GM18526 (cell line): ENCODE results near the gene PLXNA1.

ENCODE experiments used
- POLR2A ChIP-seq: IDR thresholded peaks from 3 replicates; pipeline ENCODE4 v1.6.1; 2011; ENCODE audit not compliant: insufficient read length; ENCODE audit errors: extremely low read depth

PLXNA1 gene

DNA sequence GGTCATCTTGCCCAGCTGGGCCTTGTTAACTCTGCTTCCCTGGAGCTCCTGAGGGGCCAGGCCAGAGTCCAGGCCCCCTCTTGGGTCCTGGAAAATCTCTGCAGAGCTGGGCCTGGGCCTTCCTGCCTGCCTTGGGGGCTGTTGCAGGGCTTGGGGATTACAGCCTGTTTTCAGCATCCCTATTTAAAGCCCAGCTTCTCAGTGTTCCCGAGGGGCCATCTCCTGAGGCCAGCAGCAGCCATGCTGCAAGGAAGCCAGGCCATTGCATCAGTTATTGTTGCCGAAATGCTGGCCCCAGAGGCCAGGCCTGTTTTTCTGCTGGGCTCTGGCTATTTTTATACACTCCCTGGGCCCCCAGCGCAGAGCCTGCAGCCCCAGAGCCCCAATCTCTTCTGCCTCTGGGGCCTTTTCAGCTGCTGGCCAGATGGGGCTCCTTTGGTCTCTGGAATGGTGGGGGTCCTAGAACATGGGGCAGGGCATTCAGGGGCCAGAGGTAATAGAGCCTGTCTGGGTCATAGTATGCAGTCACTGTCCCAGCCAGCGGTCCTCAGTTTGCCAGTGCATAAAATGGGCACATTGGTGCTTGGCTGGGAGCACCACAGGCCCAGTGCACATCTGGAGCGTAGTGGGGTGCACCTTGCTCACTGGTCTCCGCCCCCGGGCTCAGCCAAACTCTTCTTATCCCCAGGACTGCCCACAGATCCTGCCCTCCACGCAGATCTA, 28.5 kb downstream of the PLXNA1 start:
- TF ChIP-seq POLR2A, result no peak

DNA sequence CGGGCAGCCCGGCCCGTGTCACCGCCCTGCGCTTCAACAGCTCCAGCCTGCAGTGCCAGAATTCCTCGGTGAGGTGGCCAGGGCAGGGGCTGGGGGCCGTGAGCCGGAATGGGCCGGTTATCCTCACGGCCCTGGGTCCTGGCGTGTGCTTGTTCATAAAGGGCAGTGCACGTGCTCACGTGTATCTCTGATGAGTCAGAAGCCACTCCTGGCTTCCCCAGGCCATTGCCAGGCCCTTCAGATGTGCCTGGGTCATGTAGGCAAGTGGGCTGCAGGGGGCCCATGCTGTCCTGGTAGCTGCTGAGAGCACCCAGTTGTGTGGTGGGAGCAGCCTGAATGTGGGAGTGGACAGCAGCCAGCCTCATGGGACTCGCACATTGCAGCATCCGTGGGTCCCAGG, 29.2 kb downstream of the PLXNA1 start:
- TF ChIP-seq POLR2A, result no peak

DNA sequence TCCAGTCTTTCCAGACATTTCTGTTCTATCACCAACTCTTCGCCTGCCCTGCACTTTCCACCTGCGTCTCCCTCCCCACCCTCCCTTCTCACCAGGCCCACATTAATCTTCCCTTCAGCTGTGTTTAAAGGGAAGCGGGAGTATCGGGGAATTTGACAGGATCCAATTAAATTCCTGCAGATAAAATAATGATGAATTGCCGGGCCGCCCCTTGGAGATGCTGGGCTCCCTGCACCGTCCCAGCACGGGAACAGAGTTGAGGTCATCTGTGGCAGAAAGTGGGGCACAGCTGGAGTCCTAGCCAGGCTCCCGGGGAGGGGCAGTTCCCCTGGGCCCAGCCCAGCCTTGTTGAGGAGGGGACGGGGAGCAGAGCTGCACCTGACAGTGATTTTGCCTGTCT, 30.3 kb downstream of the PLXNA1 start:
- TF ChIP-seq POLR2A, result no peak

DNA sequence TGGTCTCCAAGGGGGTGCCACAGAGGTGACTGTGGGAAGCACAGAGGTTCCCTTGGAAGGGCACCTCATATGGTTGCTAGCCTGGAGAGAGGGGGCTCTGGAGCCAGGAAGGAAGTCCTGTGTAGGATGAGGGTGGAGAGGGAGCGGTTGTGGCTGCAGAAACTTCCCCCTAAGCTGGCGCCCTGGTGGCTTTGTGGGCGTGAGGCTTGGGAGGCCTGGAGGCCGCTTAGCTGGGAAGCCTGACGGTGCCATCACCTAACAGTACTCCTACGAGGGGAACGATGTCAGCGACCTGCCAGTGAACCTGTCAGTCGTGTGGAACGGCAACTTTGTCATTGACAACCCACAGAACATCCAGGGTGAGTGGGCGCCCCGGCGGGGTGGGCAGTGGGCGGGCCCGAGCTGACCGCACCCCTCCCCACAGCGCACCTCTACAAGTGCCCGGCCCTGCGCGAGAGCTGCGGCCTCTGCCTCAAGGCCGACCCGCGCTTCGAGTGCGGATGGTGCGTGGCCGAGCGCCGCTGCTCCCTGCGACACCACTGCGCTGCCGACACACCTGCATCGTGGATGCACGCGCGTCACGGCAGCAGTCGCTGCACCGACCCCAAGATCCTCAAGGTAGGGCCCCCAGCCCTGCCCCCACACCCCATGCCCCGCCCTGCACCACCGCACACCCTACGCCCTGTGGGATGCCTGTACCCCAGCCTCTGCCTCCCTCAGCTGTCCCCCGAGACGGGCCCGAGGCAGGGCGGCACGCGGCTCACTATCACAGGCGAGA, 31.0 kb downstream of the PLXNA1 start:
- no peak for TF ChIP-seq POLR2A

DNA sequence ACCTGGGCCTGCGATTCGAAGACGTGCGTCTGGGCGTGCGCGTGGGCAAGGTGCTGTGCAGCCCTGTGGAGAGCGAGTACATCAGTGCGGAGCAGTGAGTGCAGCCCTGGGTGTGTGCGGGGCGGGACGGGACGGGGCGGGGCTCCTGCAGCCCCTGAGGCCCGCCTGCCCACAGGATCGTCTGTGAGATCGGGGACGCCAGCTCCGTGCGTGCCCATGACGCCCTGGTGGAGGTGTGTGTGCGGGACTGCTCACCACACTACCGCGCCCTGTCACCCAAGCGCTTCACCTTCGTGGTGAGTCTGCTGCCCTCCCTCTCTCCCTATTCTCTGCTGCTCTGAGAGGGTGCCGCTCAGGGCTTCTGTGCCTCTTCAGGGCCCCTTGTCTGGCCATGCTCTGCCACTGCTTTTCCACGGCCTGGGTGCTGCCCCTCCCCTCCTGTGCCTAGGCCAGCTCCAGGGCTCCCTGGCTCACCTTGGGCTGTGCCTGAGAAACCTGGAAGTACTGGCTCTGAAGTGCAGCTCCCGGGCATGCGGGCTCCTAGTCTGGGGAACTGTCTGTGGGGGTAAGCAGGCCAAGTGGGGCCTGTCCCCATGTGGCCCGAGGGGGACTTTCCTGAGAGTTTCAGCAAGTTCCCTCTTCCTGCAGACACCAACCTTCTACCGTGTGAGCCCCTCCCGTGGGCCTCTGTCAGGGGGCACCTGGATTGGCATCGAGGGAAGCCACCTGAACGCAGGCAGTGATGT, 31.8 kb downstream of the PLXNA1 start:
- TF ChIP-seq POLR2A, result no peak

DNA sequence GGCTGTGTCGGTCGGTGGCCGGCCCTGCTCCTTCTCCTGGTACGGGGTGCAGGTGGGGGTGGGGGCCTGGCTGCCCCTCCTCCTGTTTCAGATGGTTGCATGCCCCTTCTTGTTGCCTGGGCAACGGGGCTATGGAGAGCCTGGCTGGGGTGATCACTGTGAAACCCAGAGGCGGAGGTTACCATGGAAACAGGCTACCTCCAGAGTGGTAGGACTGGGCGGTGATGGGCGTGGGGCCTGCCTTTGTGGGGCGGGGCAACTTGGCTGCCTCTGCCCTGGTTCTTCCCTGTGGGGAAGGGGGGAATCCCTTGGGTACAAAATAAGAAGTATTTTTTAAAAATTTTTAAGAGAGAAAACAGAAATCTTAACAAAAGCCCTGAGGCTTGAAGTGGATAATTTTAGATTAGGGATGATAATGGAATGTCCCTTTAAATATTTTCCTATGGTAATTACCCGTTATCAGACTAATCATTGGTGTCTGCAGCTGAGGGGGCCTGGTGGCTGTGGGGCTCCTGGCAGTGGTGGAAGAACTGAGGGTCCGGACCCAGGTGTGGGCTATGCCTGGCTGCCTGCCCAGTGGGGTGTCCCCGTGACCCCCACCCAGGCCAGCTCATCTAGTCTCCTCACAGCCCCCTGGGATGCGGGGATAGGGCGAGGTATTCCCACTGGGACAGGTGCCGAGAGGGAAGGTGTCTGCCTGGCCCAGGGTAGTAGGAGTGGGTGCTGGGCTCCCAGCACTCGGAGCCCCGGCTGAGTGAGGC, 32.5 kb downstream of the PLXNA1 start:
- no peak for TF ChIP-seq POLR2A

DNA sequence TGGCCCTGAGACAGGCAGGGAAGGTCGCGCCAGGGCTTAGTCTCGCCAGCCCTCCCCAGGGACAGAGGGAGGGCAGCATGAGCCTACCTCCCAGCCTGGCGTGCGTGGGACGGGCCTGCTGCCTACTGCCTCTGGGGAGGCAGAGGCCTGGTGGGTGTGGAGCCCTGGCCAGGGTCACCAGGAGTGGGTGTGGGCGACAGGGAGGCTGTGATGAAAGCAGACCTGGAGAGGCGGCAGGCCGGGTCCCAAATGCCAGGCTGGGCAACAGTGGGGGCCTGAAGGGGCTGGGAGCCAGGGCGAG, 33.1 kb downstream of the PLXNA1 start:
- no peak for TF ChIP-seq POLR2A

DNA sequence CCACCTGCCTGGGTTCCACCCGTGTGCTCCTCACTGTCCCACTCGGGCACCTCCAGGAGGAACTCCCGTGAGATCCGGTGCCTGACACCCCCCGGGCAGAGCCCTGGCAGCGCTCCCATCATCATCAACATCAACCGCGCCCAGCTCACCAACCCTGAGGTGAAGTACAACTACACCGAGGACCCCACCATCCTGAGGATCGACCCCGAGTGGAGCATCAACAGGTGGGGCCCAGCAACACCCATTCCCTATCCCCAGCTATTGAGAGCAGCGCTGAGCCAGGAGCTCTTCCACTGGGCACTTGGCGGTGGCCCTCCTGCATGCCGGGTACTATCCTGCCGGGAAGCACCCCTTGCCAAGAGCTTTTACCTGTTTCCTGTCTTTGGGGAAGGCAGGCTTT, 33.5 kb downstream of the PLXNA1 start:
- no peak for TF ChIP-seq POLR2A

DNA sequence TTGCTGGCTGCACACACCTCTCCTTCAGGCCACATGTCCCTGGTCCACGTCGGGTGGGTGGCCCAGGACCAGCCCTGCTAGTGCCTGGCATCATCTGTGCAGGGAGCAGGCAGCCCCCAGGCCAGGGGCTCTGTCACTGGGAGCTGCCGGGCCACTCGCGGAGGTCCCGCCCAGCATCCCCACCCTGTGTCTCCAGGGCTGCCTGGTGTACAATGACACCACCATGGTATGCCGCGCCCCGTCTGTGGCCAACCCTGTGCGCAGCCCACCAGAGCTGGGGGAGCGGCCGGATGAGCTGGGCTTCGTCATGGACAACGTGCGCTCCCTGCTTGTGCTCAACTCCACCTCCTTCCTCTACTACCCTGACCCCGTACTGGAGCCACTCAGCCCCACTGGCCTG, 34.3 kb downstream of the PLXNA1 start:
- no peak for TF ChIP-seq POLR2A

DNA sequence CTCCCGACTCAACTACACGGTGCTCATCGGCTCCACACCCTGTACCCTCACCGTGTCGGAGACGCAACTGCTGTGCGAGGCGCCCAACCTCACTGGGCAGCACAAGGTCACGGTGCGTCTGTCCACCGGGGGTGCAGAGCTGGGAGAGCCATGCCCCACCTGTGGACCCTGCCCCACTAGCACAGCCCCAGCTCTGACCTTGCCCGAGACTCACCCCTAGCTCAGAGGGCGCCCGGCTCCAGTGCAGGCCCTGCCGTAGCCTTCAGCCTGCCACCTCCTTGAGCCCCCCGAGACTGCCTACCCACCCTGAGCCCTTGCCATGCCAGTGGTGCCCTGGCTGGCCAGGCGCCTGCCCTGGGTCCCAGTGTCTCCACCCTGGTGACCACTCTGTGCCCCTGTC, 34.9 kb downstream of the PLXNA1 start:
- no peak for TF ChIP-seq POLR2A

DNA sequence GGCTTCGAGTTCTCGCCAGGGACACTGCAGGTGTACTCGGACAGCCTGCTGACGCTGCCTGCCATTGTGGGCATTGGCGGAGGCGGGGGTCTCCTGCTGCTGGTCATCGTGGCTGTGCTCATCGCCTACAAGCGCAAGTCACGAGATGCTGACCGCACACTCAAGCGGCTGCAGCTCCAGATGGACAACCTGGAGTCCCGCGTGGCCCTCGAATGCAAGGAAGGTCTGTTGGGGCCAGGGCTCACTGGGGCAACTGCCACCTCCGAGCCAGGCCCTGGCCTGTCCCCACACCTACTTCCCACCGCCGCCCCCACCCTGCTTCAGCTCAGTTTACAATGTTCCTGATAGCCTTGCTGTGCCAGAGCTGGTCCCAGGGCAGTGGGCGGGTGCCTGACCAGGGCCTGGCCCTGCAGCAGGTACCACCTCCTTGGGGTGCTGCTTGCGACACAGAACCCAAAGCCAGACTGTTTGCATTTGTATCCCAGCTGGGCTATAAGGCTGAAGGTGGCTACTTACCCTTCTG, 35.5 kb downstream of the PLXNA1 start:
- TF ChIP-seq POLR2A, result no peak

DNA sequence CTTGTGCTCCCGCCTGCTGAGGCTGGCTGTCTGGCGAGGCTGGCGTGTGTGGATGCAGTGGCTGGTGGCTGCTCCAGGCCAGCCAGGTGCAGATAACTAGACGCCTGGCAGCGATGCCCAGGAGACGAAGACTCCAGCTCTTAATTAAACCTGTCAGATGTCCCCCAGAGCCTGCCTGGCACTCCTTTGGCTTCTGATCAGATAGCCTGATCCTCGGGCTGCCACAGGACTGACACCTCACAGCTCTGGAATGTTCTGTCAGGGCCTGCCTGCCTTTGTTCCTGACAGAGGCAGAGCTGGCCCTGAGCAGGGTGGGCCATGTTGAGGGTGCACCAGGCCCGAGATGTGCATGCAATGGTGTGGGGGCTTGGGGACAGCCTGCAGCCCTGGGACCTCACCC, 36.5 kb downstream of the PLXNA1 start:
- no peak for TF ChIP-seq POLR2A

DNA sequence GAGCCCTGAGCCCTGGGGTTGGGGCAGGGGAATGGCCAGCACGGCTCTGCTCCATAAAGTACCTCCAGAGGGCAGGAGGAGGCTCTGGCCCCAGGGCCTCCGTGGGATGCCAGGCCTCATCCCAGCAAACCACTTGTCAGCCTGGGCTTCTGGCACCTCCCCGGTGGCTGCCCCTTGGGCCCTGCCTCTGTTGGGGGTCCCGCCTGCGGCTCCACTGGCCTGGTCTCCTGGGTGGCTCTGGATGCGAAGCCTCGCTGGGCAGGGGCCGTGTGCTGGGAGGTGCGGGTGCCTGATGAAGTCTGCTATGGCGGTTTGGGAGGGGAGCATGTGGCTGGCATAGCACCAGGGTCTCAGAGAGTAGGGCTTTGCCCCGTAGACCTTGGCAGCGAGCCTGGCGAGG, 37.6 kb downstream of the PLXNA1 start:
- no peak for TF ChIP-seq POLR2A

DNA sequence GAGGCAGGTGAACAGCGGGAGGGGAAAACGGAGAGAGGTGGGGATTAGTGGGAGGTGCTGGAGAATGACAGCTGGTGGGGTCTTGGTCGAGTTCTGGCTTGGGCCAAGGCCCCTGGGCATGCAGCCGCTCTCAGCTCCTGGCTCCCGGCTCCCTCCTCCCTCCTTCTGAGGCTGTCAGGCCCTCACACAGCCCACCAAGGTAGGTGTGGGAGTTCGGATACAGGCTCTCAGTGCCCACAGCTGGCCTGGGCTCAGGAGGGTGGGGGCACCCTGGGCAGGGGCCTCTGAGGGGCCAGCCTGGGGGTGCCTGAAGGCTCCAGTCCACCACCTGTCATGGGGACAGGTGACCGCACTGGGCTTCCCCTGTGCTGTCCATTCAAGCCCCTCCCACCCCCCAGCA, 39.9 kb downstream of the PLXNA1 start:
- no peak for TF ChIP-seq POLR2A

DNA sequence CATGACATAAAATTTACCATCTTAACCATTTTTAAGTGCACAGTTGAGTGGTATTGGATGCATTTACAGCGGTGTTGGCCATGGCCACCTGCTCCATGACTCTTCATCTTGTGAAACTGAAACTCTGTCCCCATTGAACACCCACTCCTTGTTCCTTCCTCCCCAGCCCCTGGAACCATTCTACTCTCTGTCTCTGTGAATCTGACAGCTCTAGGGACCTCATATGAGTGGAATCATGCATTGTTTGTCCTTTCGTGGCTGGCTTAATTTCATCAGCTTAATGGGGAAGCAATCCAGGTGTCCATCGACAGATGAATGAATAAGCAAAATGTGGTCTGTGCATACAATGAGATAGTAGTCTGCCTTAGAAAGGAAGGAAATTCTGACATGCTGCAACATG, 42.5 kb downstream of the PLXNA1 start:
- TF ChIP-seq POLR2A, result no peak
